B cell (primary cell): ENCODE measurements around the gene CUEDC2.

Experiments
- EZH2 ChIP-seq: IDR thresholded peaks from 2 replicates; pipeline ENCODE4 v1.6.1; 2012; ENCODE audit warnings: borderline replicate concordance, low read depth, mild to moderate bottlenecking, moderate library complexity, low read length; ENCODE audit not compliant: insufficient read depth, poor library complexity, severe bottlenecking
- TF ChIP-seq, protein P1 (sequence below): fragments of 200-600 bp; IDR thresholded peaks from one replicate; pipeline ENCODE4 v1.8.0; 2022; ENCODE audit warnings: antibody characterized with exemption, mild to moderate bottlenecking

- TF ChIP-seq, protein P1, sequence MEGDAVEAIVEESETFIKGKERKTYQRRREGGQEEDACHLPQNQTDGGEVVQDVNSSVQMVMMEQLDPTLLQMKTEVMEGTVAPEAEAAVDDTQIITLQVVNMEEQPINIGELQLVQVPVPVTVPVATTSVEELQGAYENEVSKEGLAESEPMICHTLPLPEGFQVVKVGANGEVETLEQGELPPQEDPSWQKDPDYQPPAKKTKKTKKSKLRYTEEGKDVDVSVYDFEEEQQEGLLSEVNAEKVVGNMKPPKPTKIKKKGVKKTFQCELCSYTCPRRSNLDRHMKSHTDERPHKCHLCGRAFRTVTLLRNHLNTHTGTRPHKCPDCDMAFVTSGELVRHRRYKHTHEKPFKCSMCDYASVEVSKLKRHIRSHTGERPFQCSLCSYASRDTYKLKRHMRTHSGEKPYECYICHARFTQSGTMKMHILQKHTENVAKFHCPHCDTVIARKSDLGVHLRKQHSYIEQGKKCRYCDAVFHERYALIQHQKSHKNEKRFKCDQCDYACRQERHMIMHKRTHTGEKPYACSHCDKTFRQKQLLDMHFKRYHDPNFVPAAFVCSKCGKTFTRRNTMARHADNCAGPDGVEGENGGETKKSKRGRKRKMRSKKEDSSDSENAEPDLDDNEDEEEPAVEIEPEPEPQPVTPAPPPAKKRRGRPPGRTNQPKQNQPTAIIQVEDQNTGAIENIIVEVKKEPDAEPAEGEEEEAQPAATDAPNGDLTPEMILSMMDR, result no peak
- no peak for TF ChIP-seq EZH2
Observed at GRCh38 chr10:102455893-102456471, 23.6 kb upstream of the CUEDC2 start.
